DND-41 (cell line): Measurements from ENCODE around the gene NEDD4L.

Experiments used
- ATAC-seq: fragments of 200-7000 bp; cut with Tn5 transposase; 3 replicates; pipeline ENCODE4 v1.9.1; 2021; ENCODE audit warnings: low read depth; ENCODE audit not compliant: insufficient read depth
- DNase-seq: peaks from one replicate; pipeline ENCODE4 v3.0.0-alpha.2; 2020
- H2AFZ ChIP-seq: 2 replicates; pipeline ENCODE4 v1.6.0; 2012; ENCODE audit warnings: low read depth, low read length
- H3K27ac ChIP-seq: 2 replicates; pipeline ENCODE4 v1.5.1; 2012; ENCODE audit warnings: low read length, inconsistent platforms
- H3K27me3 ChIP-seq: fragments of 200-600 bp; sonication (generic); 2 replicates; pipeline ENCODE4 v1.6.0; 2012; ENCODE audit warnings: low read length, mild to moderate bottlenecking, inconsistent platforms; ENCODE audit not compliant: insufficient read depth, poor library complexity
- H3K36me3 ChIP-seq: 2 replicates; pipeline ENCODE4 v1.5.1; 2012; ENCODE audit warnings: low read length, inconsistent platforms; ENCODE audit not compliant: insufficient read depth
- H3K4me1 ChIP-seq: 2 replicates; pipeline ENCODE4 v1.5.1; 2012; ENCODE audit warnings: mild to moderate bottlenecking, low read length; ENCODE audit not compliant: insufficient read depth
- H3K4me2 ChIP-seq: 2 replicates; pipeline ENCODE4 v1.6.0; 2012; ENCODE audit warnings: mild to moderate bottlenecking, moderate library complexity, low read length, inconsistent platforms; ENCODE audit not compliant: insufficient read depth
- H3K4me3 ChIP-seq, 2 experiments: fragments of 200-600 bp in 1 of 2; shearing (Covaris generic) in 1 of 2; 2 replicates each; pipeline ENCODE4 v1.5.1; 2012 to 2016; ENCODE audit warnings: inconsistent platforms in 2 of 2, low read length in 2 of 2, mild to moderate bottlenecking in 2 of 2, low read depth in 1 of 2, moderate library complexity in 1 of 2
- H3K79me2 ChIP-seq: 2 replicates; pipeline ENCODE4 v1.6.0; 2012; ENCODE audit warnings: low read length, inconsistent platforms; ENCODE audit not compliant: insufficient read depth
- H3K9ac ChIP-seq: 2 replicates; pipeline ENCODE4 v1.6.0; 2012; ENCODE audit warnings: low read depth, mild to moderate bottlenecking, inconsistent platforms, low read length, moderate library complexity
- H3K9me3 ChIP-seq: 2 replicates; pipeline ENCODE4 v1.5.1; 2012; ENCODE audit warnings: low read length, moderate library complexity, mild to moderate bottlenecking, inconsistent platforms; ENCODE audit not compliant: insufficient read depth, severe bottlenecking
- H4K20me1 ChIP-seq: 2 replicates; pipeline ENCODE4 v1.6.0; 2012; ENCODE audit warnings: low read length; ENCODE audit not compliant: insufficient read depth
- CTCF ChIP-seq: IDR thresholded peaks from 2 replicates; pipeline ENCODE4 v1.5.1; 2012; ENCODE audit warnings: borderline replicate concordance, low read length, moderate library complexity, mild to moderate bottlenecking; ENCODE audit not compliant: poor library complexity, severe bottlenecking; ENCODE audit errors: extremely low read depth
- EZH2 ChIP-seq: IDR thresholded peaks from 3 replicates; pipeline ENCODE4 v1.6.1; 2012; ENCODE audit warnings: borderline replicate concordance, low read depth, mild to moderate bottlenecking, moderate library complexity, low read length, inconsistent platforms; ENCODE audit not compliant: severe bottlenecking

The NEDD4L gene

GRCh38 chr18:58291131-58291530 lies 247.1 kb downstream of the NEDD4L start:
- H4K20me1 ChIP-seq = no peaks in the 10 kb centered on the region
- H3K9ac ChIP-seq = no peak overlapping the region
- H3K36me3 ChIP-seq = no peaks in the 10 kb centered on the region
- H2AFZ ChIP-seq = no peak overlapping the region
- ATAC-seq = no peak
- no peak overlapping the region for H3K4me2 ChIP-seq
- no peak for TF ChIP-seq CTCF
- no peak for TF ChIP-seq EZH2
- no peak for DNase-seq
- no peak overlapping the region for H3K27ac ChIP-seq
- no peaks in the 10 kb centered on the region for H3K27me3 ChIP-seq
- H3K4me1 ChIP-seq = no peaks in the 10 kb centered on the region
- H3K79me2 ChIP-seq = no peaks in the 10 kb centered on the region
- H3K4me3 ChIP-seq = no peak overlapping the region
- no peaks in the 10 kb centered on the region for H3K9me3 ChIP-seq

GRCh38 chr18:58292638-58293037 lies 248.6 kb downstream of the NEDD4L start:
- no peaks in the 10 kb centered on the region for H4K20me1 ChIP-seq
- no peaks in the 10 kb centered on the region for H3K4me1 ChIP-seq
- H3K79me2 ChIP-seq = no peaks in the 10 kb centered on the region

GRCh38 chr18:58297198-58297597 lies 253.2 kb downstream of the NEDD4L start:
- Histone ChIP-seq H3K9me3 (no peaks in the 10 kb centered on the region), H3K4me3 (no peak overlapping the region), H4K20me1 (no peaks in the 10 kb centered on the region), H2AFZ (no peak overlapping the region), H3K9ac (no peak overlapping the region), H3K79me2 (no peaks in the 10 kb centered on the region), H3K27ac (no peak overlapping the region), H3K4me1 (no peaks in the 10 kb centered on the region), H3K36me3 (no peaks in the 10 kb centered on the region), H3K4me2 (no peak overlapping the region), H3K27me3 (no peaks in the 10 kb centered on the region)
- DNase-seq (no peak), ATAC-seq (no peak)
- TF ChIP-seq EZH2 (no peak), CTCF (no peak)

More at GRCh38 chr18:58292638-58293037, 248.6 kb downstream of the NEDD4L start:
- Histone ChIP-seq H3K9ac (no peak overlapping the region), H3K27me3 (no peaks in the 10 kb centered on the region), H2AFZ (no peak overlapping the region), H3K27ac (no peak overlapping the region), H3K36me3 (no peaks in the 10 kb centered on the region), H3K4me2 (no peak overlapping the region), H3K4me3 (no peak overlapping the region), H3K9me3 (no peaks in the 10 kb centered on the region)
- ATAC-seq (no peak), DNase-seq (no peak)
- TF ChIP-seq CTCF (no peak), EZH2 (no peak)
